HG03159 (cell line): ENCODE data around the gene KRTAP12-2.
"Not testable (repeated sequence)": the region's sequence is repeated elsewhere in the genome, so short reads cannot be mapped to it uniquely, and the experiment has no call there.

Source experiments
- ATAC-seq: cut with Tn5 transposase; IDR thresholded peaks from one replicate; pipeline ENCODE4 v1.9.1; 2021; ENCODE audit warnings: mild to moderate bottlenecking, moderate library complexity; ENCODE audit not compliant: unreplicated experiment

KRTAP12-2 gene

DNA sequence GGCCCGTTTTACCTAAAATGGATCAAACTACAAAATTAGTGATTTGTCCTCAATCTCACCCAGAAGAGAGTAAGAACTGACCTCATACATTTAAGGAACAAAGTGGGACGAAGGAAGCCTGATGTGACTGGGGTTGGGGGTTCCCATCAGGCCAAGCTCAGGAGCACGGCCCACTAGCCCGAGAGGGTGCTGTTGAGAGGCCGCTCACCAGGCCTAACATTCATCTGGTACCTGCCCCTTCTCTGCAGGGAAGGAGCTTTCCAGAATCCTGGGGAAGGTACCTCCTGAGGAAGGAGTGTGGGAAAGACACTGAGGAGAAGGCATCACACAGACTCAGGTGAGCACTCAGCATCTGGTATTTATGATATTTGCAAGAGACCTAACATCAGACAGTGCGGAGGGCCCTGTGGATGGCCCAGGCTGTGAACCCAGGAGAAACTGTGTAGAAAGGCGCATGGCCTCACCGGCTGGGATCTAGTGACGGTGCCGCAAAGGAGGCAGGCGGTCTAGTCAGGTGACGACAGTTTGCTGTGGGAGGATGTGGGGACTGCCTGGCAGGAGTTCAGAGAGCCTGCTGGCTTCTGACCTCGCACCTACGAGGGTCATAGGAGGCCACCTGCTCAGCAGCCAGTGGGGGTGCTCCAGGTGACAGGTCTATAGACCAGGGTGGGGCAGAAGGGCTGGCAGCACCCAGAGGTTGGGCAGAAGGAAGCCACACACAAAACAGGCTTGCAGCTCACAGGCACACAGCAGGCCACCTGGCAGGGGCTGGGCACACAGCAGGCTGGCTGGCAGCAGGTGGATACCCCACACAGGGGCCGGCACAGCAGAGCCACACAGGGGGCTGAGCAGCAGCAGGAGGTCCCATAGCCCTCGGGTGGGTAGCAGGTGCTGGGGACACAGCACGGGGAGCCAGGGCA lies 12.8 kb downstream of the KRTAP12-2 start:
- ATAC-seq, result no peak

DNA sequence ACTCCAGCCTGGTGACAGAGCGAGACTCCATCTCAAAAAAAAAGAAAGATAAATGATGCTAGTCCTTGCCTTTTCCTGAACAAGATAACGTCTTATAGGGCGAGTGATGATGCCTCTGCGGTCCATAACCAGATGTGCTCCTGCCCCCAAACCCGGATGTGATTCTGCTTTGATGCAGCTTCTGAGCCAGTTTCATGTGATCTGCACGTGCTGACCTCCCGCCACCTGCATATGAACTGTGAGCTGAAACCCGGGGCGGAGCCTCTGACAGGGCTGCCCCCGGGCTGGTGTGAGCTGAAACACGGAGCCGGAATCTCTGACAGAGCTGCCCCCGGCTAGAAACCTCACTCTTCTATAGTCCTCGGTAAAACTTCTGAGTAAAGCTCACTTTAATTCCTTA lies 13.6 kb downstream of the KRTAP12-2 start:
- ATAC-seq, result no peak

DNA sequence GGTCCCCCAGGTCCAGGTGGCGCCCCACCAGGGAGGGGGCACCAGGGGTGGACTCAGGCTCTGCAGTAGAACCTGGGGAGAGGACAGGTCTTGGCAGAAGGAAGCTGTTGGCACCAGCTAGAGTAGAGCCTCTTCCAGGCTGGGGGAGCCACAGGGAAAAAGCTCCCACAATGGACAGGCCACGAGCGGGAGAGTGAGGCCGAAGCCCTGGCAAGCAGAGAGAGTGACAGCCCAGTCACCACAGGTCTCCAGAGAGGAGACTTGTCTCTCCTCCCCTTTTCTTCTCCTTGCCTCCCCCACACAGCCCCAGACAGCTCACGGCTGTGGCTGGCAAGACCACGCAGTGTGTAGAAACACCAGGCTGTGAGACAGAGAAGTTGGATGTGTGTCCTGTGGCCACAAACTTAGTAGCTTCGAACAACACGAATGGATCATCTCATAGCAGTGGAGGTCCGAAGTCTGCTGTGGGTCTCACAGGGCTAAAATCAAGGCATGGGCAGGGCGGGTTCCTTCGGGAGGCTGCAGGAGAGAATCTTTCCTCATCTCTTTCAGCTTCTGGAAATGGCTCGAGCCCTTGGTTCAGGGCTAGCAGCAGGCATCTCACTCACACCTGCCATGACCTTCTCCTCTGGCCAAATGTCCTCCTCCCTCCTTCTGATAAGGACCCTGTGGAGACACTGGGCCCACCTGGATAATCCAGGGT lies 15.6 kb downstream of the KRTAP12-2 start:
- ATAC-seq, result no peak

DNA sequence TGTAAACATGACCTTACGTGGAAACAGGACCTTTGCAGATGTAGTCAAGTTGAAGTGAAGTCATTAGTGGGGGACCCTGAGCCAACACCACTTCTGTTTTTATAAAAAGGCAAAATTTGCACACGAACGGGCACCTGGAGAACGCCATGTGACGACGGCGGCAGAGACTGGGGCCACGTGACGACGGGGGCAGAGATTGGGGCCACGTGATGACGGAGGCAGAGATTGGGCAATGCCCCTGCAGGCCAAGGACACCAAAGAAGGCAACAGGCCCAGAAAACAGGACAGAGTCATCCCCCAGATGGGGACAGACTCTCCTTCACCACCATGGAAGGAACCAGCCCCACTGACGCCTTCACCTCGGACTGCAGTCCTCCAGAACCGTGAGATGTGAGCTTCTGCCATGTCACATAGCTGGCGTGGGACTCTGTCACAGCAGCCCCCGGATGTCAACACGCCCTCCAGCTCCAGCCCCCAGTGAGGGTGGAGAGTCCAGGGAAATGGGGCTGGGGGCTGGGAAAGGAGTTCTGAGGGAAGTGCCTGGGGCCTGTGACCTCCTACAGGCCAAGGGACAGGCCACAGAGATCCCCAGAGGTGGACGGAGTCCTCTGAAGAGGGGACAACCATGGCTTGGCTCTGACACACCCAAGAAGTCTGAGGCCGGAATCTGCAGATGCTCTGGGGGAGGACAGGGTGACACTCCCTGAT lies 16.3 kb downstream of the KRTAP12-2 start:
- no peak for ATAC-seq

DNA sequence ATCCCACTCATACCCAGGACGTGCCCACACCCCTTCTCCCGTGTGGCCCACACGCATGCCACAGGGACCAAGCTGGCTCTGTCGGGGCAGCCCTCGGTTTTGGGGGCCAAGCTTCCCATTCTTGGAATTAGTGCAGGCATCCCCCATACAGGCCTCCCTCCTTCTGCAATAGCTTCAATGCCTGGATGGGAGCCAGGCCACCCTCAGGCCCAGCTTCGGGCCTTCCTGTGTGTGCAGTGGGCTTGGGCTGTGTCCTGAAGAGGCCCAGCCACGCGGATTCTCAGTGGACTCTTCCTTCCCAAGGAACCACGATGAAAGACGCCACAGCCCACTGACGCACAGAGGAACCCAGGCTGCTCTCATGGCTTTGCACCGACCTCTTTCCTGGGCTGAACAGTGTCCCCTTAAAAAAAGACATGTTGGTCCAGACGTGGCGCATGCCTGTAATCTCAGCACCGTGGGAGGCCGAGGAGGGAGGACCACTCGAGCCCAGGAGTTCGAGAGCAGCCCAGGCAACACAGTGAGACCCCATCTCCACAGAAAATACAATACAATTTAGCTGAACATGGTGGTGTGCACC lies 17.1 kb downstream of the KRTAP12-2 start:
- no peak for ATAC-seq

DNA sequence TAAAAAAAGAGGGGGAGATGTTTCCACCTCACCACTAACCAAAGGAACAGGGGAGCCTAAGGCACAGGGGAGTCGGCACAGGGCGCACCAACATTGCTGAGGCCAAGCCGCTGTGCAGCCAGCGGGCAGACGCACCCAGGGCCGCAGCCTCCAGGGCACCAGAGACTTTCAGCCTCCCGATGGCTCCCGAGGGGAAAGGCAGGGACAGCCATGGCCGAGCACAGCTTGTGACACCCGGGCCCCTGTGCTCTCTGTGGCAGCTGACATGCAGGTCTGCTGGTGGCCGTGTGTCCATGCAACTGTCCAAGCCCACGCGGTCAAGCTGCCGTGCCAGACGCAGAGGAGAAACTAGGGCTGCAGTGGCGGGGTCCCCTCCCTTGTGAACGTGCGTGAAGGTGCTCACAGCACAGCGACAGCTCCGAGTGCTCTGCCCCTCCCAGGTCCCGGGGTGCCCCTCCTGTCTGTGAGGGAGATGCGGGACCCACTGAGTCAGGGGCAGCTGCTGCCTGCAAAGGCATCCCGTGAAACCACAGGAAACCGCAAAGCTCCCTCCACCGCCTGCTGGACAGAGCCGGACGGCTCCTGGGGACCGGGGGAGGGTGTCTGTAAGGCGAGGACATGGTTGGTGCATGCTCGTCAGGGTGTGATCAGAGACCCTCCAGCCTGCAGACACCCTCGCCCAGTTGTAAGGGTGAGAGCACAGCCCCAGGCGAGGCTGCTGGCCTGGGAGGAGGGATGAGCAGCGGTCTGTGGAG lies 18.0 kb downstream of the KRTAP12-2 start:
- ATAC-seq, result no peak

DNA sequence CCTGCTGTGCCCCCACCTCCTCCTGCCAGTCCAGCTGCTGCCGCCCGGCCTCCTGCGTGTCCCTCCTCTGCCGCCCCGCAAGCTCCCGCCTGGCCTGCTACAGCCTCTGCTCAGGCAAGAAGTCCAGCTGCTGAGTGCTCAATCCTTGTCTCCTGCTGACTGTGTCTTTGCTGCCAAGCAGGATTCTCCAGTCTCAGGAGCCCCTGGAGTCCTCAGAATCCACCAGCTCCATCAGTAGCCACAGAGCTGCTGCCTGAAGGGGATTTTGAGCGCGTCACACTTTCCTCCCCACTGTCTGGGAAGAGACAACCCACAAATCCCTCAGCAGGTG lies 19.5 kb downstream of the KRTAP12-2 start:
- ATAC-seq, result no peak

DNA sequence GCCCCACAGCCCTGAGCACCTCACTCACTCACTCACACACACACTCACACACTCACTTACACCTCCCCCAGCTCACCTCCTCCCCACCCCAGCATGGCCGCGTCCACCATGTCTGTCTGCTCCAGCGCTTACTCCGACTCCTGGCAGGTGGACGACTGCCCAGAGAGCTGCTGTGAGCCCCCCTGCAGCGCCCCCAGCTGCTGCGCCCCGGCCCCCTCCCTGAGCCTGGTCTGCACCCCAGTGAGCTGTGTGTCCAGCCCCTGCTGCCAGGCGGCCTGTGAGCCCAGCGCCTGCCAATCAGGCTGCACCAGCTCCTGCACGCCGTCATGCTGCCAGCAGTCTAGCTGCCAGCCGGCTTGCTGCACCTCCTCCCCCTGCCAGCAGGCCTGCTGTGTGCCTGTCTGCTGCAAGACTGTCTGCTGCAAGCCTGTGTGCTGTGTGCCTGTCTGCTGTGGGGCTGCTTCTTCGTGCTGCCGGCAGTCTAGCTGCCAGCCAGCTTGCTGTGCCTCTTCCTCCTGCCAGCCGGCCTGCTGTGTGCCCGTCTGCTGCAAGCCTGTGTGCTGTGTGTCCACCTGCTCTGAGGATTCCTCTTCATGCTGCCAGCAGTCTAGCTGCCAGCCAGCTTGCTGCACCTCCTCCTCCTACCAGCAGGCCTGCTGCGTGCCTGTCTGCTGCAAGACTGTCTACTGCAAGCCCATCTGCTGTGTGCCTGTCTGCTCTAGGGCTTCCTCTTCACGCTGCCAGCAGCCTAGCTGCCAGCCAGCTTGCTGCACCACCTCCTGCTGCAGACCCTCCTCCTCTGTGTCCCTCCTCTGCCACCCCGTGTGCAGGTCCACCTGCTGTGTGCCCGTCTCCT lies 20.1 kb downstream of the KRTAP12-2 start, which contains the start of gene KRTAP10-11:
Gene KRTAP10-11 (plus strand): TSS at position 49 of the 856 bp plus-strand sequence. CDS start 45 bp downstream, at position 94.
- not testable (repeated sequence) for ATAC-seq

DNA sequence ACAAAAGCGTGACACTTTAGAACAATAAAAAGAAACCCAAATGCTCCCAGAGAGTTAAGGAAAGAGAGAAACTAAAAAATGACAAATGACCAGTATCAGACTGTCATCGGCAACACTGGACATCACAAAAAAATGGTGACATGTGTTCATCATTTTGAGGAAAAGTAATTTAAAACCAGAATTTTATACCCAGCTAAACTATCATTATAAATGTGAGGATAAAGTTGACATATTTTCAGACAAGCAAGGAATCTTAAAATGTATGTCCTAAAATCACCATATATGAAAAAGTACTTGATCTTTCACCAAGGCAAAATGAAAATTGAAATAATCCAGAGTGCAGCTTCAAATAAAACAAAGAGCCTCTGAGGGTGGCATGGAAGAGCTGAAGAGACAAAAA lies 21.8 kb downstream of the KRTAP12-2 start:
- ATAC-seq, result no peak

DNA sequence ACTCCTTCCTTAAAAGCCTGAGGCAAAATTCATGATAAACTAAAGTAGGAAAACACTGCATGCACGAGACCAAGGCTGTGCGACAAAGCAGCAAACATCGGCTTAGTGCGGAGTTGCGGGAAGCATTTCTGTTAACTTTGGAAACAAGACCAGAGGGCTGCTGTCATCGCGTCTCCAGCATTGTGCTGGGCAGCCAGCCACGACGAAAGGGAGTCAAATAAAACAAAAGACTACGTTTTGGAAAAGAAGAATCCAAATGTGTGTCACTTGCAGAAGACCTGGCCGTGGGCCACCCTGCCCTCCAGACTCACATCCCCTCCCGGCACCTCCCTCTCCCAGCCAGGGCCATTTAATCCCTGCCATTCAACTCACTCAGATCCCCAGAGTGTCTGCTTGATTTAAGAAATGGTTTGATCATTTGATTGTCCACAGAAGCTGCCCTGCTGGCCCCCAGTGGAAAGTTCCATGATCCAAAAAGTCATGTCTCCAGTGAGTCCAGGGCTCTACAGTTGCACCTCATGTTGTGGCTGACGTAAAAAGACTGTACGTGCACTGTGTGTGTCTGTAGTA lies 22.9 kb downstream of the KRTAP12-2 start:
- ATAC-seq, result no peak

DNA sequence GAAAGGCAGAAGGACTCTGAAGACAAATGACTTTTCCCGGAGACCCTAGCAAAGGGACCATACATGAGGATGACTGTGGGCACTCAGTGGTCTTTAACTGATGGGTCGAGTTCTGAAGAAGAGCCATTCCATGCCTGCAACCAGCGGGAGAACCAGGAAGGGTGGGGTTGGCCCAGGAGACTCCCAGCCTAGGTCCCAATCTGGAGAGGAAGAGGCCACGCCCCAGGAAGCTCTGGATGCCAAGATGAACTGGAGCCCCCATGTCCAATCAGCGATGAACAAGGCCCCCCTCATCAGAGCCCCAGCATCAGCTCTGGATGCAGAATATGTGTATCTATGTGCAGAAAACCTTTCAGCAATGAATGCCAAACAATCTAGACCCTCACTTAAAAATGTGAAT lies 26.0 kb downstream of the KRTAP12-2 start:
- no peak for ATAC-seq

DNA sequence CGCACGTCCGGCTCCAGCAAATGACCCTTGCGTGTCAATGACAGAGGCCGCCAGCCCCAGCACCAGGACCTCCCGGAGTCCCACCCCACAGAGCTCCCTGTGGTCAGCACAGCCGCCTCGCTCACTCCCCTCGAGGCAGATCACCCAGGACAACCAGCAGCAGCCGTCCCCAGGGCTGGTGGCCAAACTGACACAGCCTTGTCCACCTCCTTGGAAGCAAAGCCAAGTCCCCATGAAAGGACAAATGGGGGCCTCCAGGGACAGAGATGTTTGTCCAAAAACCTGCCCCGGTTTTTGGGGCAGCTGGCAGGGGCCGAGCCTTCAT lies 27.4 kb downstream of the KRTAP12-2 start:
- ATAC-seq, result no peak

DNA sequence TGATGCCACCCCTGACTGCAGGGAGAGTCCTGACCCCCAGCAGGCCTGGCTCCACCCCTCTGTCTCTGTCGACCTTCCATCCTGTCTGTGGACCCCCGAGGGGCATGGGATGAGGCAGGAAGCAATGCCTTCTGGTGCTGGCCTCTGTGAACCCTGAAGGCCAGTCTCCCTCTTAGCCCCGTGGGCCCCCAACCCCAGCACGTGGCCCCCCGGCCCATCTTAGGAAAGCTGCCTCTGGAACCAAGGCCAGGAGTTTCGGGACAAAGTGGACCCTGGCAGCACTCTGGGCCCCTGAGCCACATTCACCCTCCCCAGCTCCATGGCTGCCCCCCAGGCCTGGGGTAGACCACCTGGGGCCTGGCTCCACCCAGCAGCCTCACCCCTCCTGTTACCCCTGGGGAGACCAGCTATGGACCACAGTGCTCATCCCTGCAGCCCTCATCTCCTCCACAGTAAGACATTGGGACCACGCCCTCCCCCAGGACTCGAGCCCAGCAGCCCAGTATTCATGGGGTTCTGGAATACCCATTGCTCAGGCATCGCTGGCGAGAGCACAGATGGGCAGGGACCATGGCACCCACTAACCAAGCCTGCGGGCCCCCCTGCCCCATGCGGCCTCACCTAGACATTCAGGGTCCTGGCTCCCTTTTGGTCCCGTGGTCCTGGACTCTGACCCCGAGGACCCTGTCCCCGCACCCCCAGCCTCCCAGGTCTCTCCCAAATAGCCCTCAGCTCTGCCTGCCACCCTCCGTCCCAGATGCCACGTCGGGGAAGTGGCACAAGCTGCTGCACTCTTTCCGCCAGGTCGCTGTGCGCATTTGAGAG lies 28.0 kb downstream of the KRTAP12-2 start:
- not testable (repeated sequence) for ATAC-seq

DNA sequence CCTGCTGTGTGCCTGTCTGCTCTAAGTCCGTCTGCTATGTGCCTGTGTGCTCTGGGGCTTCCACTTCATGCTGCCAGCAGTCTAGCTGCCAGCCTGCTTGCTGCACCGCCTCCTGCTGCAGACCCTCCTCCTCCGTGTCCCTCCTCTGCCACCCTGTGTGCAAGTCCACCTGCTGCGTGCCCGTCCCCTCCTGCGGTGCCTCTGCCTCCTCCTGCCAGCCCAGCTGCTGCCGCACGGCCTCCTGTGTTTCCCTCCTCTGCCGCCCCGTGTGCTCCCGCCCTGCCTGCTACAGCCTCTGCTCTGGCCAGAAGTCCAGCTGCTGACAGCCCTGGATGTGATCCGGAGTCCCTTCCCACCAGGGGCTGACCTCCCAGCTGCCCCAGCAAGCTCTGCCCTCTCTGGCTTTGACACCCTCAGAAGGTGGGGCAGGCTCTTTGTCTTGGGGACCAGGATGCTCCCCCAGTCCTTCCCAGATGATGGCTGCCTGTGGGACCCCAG lies 28.8 kb downstream of the KRTAP12-2 start:
- not testable (repeated sequence) for ATAC-seq

DNA sequence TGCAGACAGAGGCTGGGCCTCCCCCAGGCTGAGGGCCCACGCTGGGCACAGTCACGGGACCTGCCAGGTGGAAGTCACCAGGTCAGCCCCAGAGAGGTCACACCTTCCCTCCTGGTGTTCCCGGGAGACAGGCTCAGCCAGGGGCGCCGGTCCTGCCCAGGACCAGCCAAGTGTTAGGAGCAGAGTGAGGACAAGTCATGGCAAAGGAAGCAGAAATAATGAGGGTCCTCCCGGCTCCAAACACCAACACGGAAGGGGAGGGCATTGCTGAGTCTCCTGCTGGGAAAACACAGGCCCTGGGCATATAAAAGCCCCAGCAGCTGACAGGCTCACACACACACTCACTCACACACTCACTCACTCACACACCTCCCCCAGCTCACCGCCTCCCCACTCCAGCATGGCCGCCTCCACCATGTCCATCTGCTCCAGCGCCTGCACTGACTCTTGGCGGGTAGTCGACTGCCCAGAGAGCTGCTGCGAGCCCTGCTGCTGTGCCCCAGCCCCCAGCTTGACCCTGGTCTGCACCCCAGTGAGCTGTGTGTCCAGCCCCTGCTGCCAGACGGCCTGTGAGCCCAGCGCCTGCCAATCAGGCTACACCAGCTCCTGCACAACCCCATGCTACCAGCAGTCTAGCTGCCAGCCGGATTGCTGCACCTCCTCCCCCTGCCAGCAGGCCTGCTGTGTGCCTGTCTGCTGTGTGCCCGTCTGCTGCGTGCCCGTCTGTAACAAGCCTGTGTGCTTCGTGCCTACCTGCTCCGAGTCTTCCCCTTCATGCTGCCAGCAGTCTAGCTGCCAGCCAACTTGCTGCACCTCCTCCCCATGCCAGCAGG lies 29.5 kb downstream of the KRTAP12-2 start, which contains the start of gene KRTAP10-10:
Gene KRTAP10-10 (plus strand): TSS at position 339 of the 833 bp plus-strand sequence. CDS start 62 bp downstream, at position 401.
- ATAC-seq, result no peak

DNA sequence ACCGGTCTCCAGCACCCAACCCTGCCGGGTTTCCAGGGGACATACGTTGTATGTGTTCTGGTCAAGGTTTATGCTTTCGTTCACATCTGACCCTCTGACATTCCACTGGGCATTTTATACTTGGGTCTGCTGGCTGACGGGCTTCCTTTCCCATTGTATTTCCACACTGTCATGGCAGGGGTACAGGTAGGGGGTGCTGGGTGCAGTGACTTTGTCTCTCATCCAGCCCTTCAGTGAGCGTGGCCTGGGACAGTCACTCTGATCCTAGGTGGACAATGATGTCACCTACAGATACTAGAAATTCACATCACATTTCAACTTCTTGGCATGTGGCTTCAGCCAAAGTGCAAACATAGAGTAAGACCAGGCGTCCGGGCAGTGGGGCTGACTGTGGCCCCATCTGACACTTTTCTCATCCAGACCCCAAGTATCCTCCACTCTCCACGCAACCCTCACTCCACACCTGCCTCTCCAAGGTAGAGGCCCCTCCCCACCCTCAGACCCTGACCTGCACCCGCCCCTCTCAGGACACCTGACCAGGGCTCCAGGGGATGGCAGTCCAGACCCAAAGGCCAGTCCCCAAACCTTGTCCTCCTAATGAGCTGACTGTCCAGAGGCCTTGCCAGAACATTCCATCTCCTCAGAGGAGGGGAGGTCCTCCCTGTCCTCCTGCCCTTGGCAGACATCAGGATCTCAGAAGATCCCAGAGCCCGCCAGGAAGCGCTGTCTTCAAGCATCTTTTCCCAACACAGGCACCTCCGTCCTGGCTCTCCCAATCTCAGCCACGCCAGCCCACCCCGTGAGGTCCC lies 30.3 kb downstream of the KRTAP12-2 start:
- ATAC-seq, result no peak
